ENCODE measurements around the gene TAOK3.

The TAOK3 gene

DNA sequence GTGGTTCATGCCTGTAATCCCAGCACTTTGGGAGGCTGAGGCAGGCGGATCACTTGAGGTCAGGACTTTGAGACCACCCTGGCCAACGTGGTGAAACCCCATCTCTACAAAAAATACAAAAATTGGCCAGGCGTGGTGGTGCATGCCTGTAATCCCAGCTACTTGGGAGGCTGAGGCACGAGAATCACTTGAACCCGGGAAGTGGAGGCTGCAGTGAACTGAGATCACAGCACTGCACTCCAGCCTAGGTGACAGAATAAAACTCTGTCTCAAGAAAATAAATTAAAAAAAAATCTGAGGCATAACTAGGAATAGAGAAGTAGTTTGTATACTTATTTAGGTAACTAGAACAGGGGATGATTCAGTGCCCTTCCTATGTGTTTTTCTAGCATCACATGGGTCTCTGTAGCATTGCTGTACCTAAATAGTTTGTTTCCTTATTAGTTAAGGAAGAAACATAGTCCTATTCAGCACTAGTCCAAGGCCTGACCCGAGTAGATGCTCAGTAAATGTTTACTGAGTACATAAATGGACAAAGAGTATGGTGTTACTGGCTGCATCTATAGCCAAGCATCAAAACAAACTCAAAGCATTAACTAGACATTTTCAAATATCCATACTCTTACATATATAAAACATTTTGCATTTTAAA lies 21.7 kb downstream of the TAOK3 start:
- Mint-ChIP-seq H3K27ac (no peak overlapping the region), H3K9me3 (peaks cover 4% of the 10 kb centered on the region), H3K36me3 (ENCODE audit: low read depth) (no peaks in the 10 kb centered on the region), H3K4me3 (no peak overlapping the region), H3K27me3 (ENCODE audit: low read depth) (no peaks in the 10 kb centered on the region), H3K4me1 (no peaks in the 10 kb centered on the region)
- TF ChIP-seq, protein P1, sequence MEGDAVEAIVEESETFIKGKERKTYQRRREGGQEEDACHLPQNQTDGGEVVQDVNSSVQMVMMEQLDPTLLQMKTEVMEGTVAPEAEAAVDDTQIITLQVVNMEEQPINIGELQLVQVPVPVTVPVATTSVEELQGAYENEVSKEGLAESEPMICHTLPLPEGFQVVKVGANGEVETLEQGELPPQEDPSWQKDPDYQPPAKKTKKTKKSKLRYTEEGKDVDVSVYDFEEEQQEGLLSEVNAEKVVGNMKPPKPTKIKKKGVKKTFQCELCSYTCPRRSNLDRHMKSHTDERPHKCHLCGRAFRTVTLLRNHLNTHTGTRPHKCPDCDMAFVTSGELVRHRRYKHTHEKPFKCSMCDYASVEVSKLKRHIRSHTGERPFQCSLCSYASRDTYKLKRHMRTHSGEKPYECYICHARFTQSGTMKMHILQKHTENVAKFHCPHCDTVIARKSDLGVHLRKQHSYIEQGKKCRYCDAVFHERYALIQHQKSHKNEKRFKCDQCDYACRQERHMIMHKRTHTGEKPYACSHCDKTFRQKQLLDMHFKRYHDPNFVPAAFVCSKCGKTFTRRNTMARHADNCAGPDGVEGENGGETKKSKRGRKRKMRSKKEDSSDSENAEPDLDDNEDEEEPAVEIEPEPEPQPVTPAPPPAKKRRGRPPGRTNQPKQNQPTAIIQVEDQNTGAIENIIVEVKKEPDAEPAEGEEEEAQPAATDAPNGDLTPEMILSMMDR (IDR thresholded peaks at IDR 0.05; ENCODE audit: unreplicated experiment in 3 of 3), result no peak

GRCh38 chr12:118347916-118348315 lies 24.8 kb downstream of the TAOK3 start:
- Mint-ChIP-seq H3K27ac (peak overlapping the region in 1 of 3 experiments; percentile 20), H3K9me3 (no peaks in the 10 kb centered on the region), H3K4me3 (no peak overlapping the region), H3K27me3 (ENCODE audit: low read depth) (no peaks in the 10 kb centered on the region), H3K36me3 (ENCODE audit: low read depth) (no peaks in the 10 kb centered on the region), H3K4me1 (no peaks in the 10 kb centered on the region)
- TF ChIP-seq, protein P1 (IDR thresholded peaks at IDR 0.05; ENCODE audit: unreplicated experiment in 3 of 3), result no peak

- Mint-ChIP-seq H3K27me3 (ENCODE audit: low read depth) (no peaks in the 10 kb centered on the region), H3K36me3 (ENCODE audit: low read depth) (no peaks in the 10 kb centered on the region), H3K4me3 (no peak overlapping the region), H3K4me1 (no peaks in the 10 kb centered on the region), H3K9me3 (no peaks in the 10 kb centered on the region), H3K27ac (no peak overlapping the region)
- TF ChIP-seq, protein P1 (IDR thresholded peaks at IDR 0.05; ENCODE audit: unreplicated experiment in 3 of 3), result no peak
Measured at GRCh38 chr12:118346895-118347294, 25.8 kb downstream of the TAOK3 start.

DNA sequence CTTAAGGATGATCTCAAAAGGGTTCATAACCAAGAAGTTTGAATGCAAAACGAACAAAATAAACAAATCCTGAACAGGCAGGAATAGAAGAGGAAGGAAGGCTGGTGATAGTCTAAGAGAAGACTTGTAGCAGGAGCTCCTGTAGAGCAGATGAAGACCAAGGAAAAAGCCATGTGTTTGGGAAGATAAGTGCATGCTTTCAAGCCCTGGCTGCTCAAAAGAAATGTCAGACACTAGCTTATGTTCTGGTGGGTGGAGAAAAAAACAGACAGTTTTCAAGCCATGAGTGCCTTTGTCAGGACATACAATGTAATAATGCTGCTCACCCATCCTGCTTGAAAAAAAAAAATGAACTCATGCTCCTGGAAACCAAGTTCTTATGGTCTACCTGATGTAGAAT lies 27.4 kb downstream of the TAOK3 start:
- Mint-ChIP-seq H3K36me3 (ENCODE audit: low read depth) (no peaks in the 10 kb centered on the region), H3K27me3 (ENCODE audit: low read depth) (no peaks in the 10 kb centered on the region), H3K4me3 (no peak overlapping the region), H3K4me1 (no peaks in the 10 kb centered on the region), H3K9me3 (no peaks in the 10 kb centered on the region), H3K27ac (peak overlapping the region in 1 of 3 experiments; percentile 74)
- TF ChIP-seq, protein P1 (IDR thresholded peaks at IDR 0.05; ENCODE audit: unreplicated experiment in 3 of 3), result no peak

DNA sequence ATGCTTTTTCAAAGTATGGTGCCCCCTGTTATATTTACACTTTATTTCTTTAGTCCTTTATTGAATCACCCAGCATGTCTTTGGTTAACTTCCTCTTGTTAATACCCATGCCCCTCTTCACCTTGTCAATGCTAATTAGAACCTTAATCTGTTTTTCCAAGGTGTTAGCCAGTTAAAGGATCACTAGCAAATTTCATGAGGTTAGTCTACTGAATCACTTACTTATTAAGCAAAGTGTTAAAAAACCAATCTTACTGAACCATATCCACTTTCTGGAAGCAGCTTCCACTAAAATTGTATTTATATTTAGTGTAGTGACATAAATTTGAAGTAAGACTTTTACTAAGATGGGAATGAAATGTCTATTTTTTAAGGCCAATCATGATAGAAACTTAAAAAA lies 27.9 kb downstream of the TAOK3 start:
- Mint-ChIP-seq H3K27me3 (ENCODE audit: low read depth) (no peaks in the 10 kb centered on the region), H3K4me1 (no peaks in the 10 kb centered on the region), H3K36me3 (ENCODE audit: low read depth) (no peaks in the 10 kb centered on the region), H3K27ac (peak overlapping the region in 1 of 3 experiments; percentile 74), H3K9me3 (no peaks in the 10 kb centered on the region), H3K4me3 (peak overlapping the region in 1 of 3 experiments; percentile 47)
- TF ChIP-seq, protein P1 (IDR thresholded peaks at IDR 0.05; ENCODE audit: unreplicated experiment in 3 of 3), result no peak

DNA sequence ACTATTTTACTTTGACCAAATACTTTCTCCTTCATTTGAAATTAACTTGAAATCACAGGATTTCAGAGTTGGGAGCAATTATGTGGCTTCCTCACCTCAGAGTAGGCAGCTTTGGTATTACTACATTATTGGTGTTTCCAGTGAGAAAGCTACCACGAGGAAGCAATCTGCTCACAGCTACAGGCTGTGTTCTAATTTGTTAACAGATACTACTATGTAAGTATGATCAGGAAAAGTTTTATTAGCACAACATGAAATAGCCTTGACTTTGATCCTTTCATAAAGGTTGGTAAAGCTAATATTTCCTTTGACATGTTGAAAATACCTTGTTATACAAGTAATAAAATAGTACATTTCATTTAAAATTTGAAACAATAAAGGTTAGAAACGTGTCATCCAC lies 30.6 kb downstream of the TAOK3 start:
- H3K4me1 Mint-ChIP-seq, result no peaks in the 10 kb centered on the region
- no peak overlapping the region for H3K4me3 Mint-ChIP-seq
- no peaks in the 10 kb centered on the region for H3K27me3 Mint-ChIP-seq (ENCODE audit: low read depth)
- H3K9me3 Mint-ChIP-seq, result no peaks in the 10 kb centered on the region
- TF ChIP-seq, protein P1 (IDR thresholded peaks at IDR 0.05; ENCODE audit: unreplicated experiment in 3 of 3), result no peak
- no peak overlapping the region for H3K27ac Mint-ChIP-seq
- H3K36me3 Mint-ChIP-seq (ENCODE audit: low read depth), result no peaks in the 10 kb centered on the region
